AG10803 (cell line): Measurements from ENCODE around the gene INTU.

Experiments used
- DNase-seq: peaks from one replicate; pipeline ENCODE4 v3.0.0; 2010; ENCODE audit warnings: low read depth
- H3K4me3 ChIP-seq: 2 replicates; pipeline ENCODE4 v1.5.1; 2011; ENCODE audit warnings: mild to moderate bottlenecking, low read length, control low read depth
- TF ChIP-seq, protein P1 (sequence below): conservative IDR thresholded peaks from 2 replicates; pipeline ENCODE4 v1.5.1; 2011; ENCODE audit warnings: mild to moderate bottlenecking, low read length, control low read depth, inconsistent platforms

Gene INTU

DNA sequence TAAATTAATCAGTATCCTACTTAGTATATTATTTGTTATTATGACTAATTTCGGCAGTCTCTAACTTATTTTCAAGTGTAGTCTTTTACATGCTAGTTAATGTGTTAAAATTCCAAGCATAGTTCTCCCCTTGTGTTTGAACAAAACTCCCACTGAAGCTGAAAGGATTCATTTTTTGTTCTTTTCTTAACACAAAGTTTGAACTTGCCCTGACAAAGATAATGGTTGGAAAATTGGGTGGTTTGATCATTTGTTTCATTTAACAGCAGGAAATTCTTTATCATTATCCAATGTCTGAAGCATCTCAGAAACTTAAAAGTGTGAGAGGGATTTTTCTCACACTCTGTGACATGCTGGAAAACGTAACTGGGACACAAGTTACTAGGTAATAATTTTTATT lies 36.0 kb downstream of the INTU start:
- H3K4me3 ChIP-seq: no peak overlapping the region
- no peak for DNase-seq
- TF ChIP-seq, protein P1, sequence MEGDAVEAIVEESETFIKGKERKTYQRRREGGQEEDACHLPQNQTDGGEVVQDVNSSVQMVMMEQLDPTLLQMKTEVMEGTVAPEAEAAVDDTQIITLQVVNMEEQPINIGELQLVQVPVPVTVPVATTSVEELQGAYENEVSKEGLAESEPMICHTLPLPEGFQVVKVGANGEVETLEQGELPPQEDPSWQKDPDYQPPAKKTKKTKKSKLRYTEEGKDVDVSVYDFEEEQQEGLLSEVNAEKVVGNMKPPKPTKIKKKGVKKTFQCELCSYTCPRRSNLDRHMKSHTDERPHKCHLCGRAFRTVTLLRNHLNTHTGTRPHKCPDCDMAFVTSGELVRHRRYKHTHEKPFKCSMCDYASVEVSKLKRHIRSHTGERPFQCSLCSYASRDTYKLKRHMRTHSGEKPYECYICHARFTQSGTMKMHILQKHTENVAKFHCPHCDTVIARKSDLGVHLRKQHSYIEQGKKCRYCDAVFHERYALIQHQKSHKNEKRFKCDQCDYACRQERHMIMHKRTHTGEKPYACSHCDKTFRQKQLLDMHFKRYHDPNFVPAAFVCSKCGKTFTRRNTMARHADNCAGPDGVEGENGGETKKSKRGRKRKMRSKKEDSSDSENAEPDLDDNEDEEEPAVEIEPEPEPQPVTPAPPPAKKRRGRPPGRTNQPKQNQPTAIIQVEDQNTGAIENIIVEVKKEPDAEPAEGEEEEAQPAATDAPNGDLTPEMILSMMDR: no peak

DNA sequence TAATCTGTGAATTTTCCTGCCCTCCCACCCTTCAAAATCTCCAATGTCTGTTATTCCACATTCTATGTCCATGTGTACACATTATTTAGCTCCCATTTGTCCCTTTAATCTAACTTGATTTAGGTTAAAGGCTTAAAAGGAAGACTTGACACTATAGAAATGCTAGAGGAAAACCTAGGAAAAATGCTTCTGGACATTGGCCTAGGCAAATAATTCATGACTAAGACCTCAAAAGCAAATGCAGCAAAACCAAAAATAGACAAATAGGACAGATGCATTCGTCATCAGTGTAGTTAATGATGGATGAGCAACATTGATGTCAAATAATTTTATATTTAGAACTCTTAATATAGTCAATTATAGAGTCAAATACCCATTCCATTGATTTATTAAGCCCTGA lies 36.9 kb downstream of the INTU start:
- no peak for DNase-seq
- TF ChIP-seq, protein P1: no peak
- no peak overlapping the region for H3K4me3 ChIP-seq

DNA sequence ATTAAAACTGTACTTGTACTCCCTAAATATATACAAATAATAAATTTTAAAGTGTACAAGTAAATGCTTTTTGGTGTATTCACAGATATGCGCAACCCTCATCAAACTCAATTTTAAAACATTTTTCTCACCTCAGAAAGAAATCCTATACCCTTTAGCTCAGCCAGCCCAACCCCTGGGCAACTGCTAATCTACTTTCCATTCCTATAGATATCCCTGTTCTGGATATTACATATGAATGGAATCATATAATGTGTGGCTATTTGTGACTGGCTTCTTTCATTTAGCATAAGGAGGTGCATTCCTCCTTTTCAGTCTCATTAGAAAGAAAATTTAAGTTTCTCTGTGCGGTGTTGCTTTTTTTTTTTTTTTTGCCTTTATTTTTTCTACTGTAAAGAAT lies 39.4 kb downstream of the INTU start:
- H3K4me3 ChIP-seq: no peak overlapping the region
- no peak for DNase-seq
- TF ChIP-seq, protein P1: no peak

DNA sequence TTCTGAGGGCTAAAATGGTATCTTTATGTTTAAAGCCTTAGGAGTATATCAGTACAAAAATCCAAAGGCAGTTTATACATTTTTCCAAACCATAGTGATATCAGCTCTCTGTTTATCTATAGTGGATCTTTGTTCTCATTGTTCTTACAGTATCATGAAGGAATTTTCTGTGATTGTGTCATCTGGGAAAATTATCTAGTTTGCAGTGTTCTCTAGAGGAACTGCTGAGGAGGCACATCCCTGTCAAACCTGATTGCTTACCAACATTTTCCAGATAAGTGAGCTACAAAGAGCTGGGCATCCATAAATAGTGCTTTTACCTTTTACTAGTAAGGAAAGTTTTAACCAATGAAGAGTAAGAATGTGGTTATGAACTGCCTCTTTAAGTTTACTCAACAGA lies 52.5 kb downstream of the INTU start:
- no peak overlapping the region for H3K4me3 ChIP-seq
- TF ChIP-seq, protein P1: no peak
- no peak for DNase-seq

DNA sequence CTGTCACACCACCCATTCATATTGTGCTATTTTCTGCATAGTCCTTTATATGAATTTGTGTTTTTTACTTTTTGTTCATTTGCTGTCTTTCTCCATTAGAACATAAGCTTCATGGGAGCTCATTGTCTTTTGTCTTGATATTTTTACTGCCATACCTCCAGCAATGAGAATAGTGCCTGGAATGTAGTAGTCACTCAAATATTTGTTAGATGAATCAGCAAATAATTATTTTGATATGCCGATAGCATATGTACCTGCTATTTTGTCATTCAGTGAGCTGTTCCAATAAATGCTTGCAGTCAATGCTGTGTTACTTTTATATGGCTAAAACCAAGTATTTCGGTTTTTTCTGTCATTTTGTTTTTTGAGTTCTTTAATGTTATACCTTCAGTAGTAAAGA lies 53.9 kb downstream of the INTU start:
- peak; percentile 7 for DNase-seq

DNA sequence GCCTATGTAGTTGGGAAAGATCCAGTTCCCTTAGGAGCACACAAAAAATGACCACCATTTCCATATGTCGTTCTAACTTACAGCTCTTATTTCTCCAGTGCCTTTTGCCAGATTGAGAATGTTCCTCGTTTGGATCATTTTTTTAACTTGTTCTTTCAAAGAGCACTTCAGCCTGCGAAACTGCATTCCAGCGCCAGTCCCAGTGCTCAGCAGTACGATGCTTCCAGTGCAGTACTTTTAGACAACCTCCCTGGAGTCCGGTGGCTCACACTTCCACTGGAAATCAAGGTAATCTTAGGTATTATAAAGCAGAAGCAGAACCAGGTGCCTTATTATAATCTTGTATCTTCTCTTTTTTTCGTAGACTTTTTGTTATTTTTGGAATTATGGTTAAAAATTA lies 54.8 kb downstream of the INTU start:
- TF ChIP-seq, protein P1: no peak
- no peak overlapping the region for H3K4me3 ChIP-seq
- no peak for DNase-seq

More for the DNA sequence above, 53.9 kb downstream of the INTU start:
- H3K4me3 ChIP-seq: no peak overlapping the region
- TF ChIP-seq, protein P1: no peak

DNA sequence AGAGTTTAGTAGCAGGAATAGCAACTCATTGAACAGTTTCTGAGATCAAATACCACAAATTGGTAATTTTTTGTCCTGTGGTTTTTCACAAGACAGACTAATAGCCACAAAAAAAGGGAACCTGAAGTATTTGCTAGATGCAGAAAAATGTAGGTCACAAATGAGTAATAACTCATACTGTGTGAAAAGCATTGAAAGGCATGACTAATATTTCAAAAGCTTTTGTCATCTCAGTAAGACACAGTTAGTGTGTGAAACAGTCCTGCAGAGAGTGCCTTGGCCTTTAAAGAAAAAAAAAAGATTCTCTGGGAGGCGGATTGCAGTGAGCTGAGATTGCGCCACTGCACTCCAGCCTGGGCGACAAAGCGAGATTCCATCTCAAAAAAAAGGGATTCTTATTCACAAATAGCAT lies 66.0 kb downstream of the INTU start:
- peak; percentile 54 for DNase-seq
- TF ChIP-seq, protein P1: no peak
- no peak overlapping the region for H3K4me3 ChIP-seq
